Right atrium auricular region (tissue), 2 donors: ENCODE results near the gene ITM2B. TPM values are rescaled to one million over a fixed set of nuclear protein-coding genes. Genes with fewer than 3 reads are reported as not detected.
A peak's percentile ranks its signal among the peaks of the same experiment; 100 is the strongest.
"Not testable (repeated sequence)": the region's sequence is repeated elsewhere in the genome, so short reads cannot be mapped to it uniquely, and the experiment has no call there.

Experiments
- DNase-seq: peaks from one replicate; pipeline ENCODE4 v3.0.0-alpha.2; 2019; ENCODE audit warnings: low spot score
- H3K27ac ChIP-seq, 2 donors: fragments of 200-600 bp; sonication (generic); 1 replicate in 1 of 2; 2 replicates in 1 of 2; pipeline ENCODE4 v1.5.1; 2016 to 2019
- H3K27me3 ChIP-seq, 2 donors: fragments of 200-600 bp; sonication (generic); one replicate each; pipeline versions ENCODE4 v1.5.1 to v1.6.0; 2017 to 2019
- H3K36me3 ChIP-seq: fragments of 200-600 bp; sonication (generic); one replicate; pipeline ENCODE4 v1.5.1; 2016
- H3K4me1 ChIP-seq, 2 donors: fragments of 200-600 bp; sonication (generic); one replicate each; pipeline versions ENCODE4 v1.5.1 to v1.6.0; 2017 to 2019
- H3K4me3 ChIP-seq, 2 donors: fragments of 200-600 bp; sonication (generic); 1 replicate in 1 of 2; 2 replicates in 1 of 2; pipeline ENCODE4 v1.5.1; 2017 to 2019; ENCODE audit warnings: mild to moderate bottlenecking in 1 of 2, moderate library complexity in 1 of 2
- H3K9me3 ChIP-seq, 2 donors: fragments of 200-600 bp; sonication (generic); one replicate each; pipeline ENCODE4 v1.5.1; 2019
- CTCF ChIP-seq, 2 donors: fragments of 200-600 bp; sonication (generic); IDR thresholded peaks; one replicate each; pipeline ENCODE4 v1.5.1; 2019; ENCODE audit warnings: antibody characterized with exemption in 2 of 2
- total RNA-seq, 2 donors: library from RNA; depleted of rRNA; stranded (reverse); fragments of >200 nt; gene quantifications; one replicate each; pipeline ENCODE4 v1.1.0, GENCODE V29; 2016

ITM2B gene
- total RNA-seq, 2 donors from 2014 or later = 495 to 570 TPM

DNA sequence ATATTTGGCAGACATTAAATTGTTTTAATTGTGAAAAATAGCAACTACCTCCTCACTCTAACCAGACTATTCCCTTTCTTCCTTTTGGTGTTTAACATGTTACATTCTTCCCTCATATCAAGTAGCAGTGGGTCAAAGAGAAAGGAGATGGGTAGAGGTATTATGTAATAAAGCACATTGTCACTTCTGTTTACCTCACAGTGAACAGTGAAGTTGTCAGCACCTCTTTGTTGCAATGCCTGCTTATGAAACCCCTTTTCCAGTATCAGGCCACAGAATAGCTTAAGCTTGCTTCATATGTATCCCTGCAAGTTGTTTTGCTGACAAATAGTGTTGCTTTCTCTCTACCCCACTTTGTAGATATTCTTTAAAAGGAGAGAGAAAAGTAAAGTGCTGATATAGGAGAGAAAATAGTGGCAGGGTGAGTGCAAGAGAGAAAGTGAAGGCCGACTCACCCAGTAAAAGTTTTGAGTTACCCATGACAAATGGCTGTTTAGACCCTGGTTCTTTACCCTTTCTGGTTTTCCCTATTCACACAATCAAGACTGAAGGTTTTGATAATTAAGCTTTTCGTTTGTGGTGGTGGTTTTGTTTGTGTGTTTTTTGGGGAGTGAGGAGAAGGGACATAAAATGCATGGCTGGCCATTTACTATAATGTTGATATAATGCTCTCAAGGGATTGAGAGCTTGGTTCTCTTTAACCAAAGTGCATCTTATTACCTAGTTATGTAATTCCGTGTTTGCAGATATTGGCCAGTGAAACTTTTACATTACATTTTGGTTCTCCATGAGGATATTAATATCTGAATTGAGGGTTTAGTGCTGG is 3.7 kb downstream of the ITM2B start:
- TF ChIP-seq CTCF (IDR thresholded peaks at IDR 0.05) = no peak
- Histone ChIP-seq H3K36me3 (peaks cover 3% of the 10 kb centered on the region), H3K27ac (peak overlapping the region; percentile 99 to 100), H3K4me1 (peaks cover 0 to 58% of the 10 kb centered on the region in 2 donors), H3K4me3 (peak overlapping the region in 1 of 2 donors; percentile 97), H3K27me3 (no peaks in the 10 kb centered on the region), H3K9me3 (no peaks in the 10 kb centered on the region)
- DNase-seq = no peak

DNA sequence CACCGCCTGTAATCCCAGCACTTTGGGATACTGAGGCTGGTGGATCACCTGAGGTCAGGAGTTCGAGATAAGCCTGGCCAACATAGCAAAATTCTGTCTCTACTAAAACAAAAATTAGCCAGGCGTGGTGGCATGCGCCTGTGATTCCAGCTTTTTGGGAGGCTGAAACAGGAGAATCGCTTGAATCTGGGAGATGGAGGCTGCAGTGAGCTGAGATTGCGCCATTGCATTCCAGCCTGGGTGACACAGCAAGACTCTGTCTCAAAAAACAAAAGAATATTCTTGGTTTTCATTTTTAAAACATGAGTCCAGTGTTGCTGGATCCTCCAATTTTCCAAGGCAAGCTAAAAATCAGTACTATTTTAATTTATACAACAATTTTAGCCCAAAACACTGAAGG is 6.4 kb downstream of the ITM2B start:
- H3K4me3 ChIP-seq, H3K9me3 ChIP-seq, H3K27me3 ChIP-seq, H3K36me3 ChIP-seq, H3K27ac ChIP-seq, DNase-seq: not testable (repeated sequence)
- H3K4me1 ChIP-seq = peaks cover 0 to 67% of the 10 kb centered on the region in 2 donors

GRCh38 chr13:48241651-48242050 is 8.6 kb downstream of the ITM2B start:
- Histone ChIP-seq H3K4me1 (peaks cover 0 to 75% of the 10 kb centered on the region in 2 donors), H3K4me3 (no peak overlapping the region)

GRCh38 chr13:48242677-48243076 is 9.7 kb downstream of the ITM2B start:
- H3K4me3 ChIP-seq = no peak overlapping the region
- H3K4me1 ChIP-seq = peaks cover 0 to 72% of the 10 kb centered on the region in 2 donors
- peaks cover 3% of the 10 kb centered on the region for H3K36me3 ChIP-seq
- H3K27me3 ChIP-seq = no peaks in the 10 kb centered on the region
- no peak for TF ChIP-seq CTCF (IDR thresholded peaks at IDR 0.05)
- no peak overlapping the region for H3K27ac ChIP-seq
- DNase-seq = no peak
- no peaks in the 10 kb centered on the region for H3K9me3 ChIP-seq

More at GRCh38 chr13:48241651-48242050, 8.6 kb downstream of the ITM2B start:
- no peak for TF ChIP-seq CTCF (IDR thresholded peaks at IDR 0.05)
- Histone ChIP-seq H3K9me3 (no peaks in the 10 kb centered on the region), H3K27ac (no peak overlapping the region), H3K36me3 (peaks cover 3% of the 10 kb centered on the region), H3K27me3 (no peaks in the 10 kb centered on the region)
- no peak for DNase-seq

GRCh38 chr13:48244159-48244558 is 11.2 kb downstream of the ITM2B start:
- peaks cover 2% of the 10 kb centered on the region for H3K36me3 ChIP-seq
- peaks cover 0 to 58% of the 10 kb centered on the region in 2 donors for H3K4me1 ChIP-seq
- no peaks in the 10 kb centered on the region for H3K27me3 ChIP-seq

More at GRCh38 chr13:48244159-48244558, 11.2 kb downstream of the ITM2B start:
- Histone ChIP-seq H3K27ac (no peak overlapping the region), H3K9me3 (no peaks in the 10 kb centered on the region), H3K4me3 (no peak overlapping the region)
- TF ChIP-seq CTCF (IDR thresholded peaks at IDR 0.05) = no peak
- no peak for DNase-seq
